B cell (primary cell): ENCODE data around the gene PCDHB15. TPM values are rescaled to one million over a fixed set of nuclear protein-coding genes. Genes with fewer than 3 reads are reported as not detected.
"Not testable (repeated sequence)": the region's sequence is repeated elsewhere in the genome, so short reads cannot be mapped to it uniquely, and the experiment has no call there.

Experiments
- ATAC-seq: fragments of 200-7000 bp; cut with Tn5 transposase; one replicate; pipeline ENCODE4 v1.10.0; 2021; ENCODE audit warnings: low read depth, mild to moderate bottlenecking, moderate number of reproducible peaks, moderate library complexity
- CTCF ChIA-PET: fragments of 350-600 bp; sonication (Branson Sonifier 250); formaldehyde crosslinking; loops from one replicate; lab custom pipeline; 2021; ENCODE audit warnings: antibody characterized with exemption, inconsistent platforms; lab: Charles Lee
- POLR2A ChIA-PET: fragments of 350-600 bp; sonication (Branson Sonifier 250); formaldehyde crosslinking; loops from one replicate; lab custom pipeline; 2021; ENCODE audit warnings: antibody characterized with exemption; lab: Charles Lee
- DNase-seq: peaks from one replicate; pipeline ENCODE4 v3.0.0; 2013
- H2AFZ ChIP-seq: 2 replicates; pipeline ENCODE4 v1.6.1; 2012; ENCODE audit warnings: mild to moderate bottlenecking, low read depth, low read length; ENCODE audit not compliant: insufficient read depth, poor library complexity, severe bottlenecking
- H3K27ac ChIP-seq, 2 donors: 1 replicate in 1 of 2; 2 replicates in 1 of 2; pipeline ENCODE4 v1.5.1; 2012 to 2013; ENCODE audit warnings: low read length in 2 of 2, mild to moderate bottlenecking in 2 of 2, moderate library complexity in 1 of 2
- H3K27me3 ChIP-seq, 4 experiments: fragments of 200-600 bp in 1 of 4; sonication (generic) in 1 of 4; replicated peaks in 1 of 4; 1 replicate in 2 of 4; 2 replicates in 2 of 4; pipeline versions ENCODE4 v1.6.1 to v1.7.0; 2013 to 2016; ENCODE audit warnings: low read length in 3 of 4, mild to moderate bottlenecking in 2 of 4, mixed read lengths in 1 of 4, moderate library complexity in 1 of 4; ENCODE audit not compliant: insufficient read depth in 4 of 4, control insufficient read depth in 3 of 4; ENCODE audit errors: control extremely low read depth in 1 of 4
- H3K36me3 ChIP-seq, 2 experiments: replicated peaks in 1 of 2; 1 replicate in 1 of 2; 2 replicates in 1 of 2; pipeline versions ENCODE4 v1.6.1 to v1.7.1; 2013; ENCODE audit warnings: low read length in 1 of 2; ENCODE audit not compliant: insufficient read depth in 2 of 2, control insufficient read depth in 1 of 2; ENCODE audit errors: control extremely low read depth in 1 of 2, extremely low read depth in 1 of 2
- H3K4me1 ChIP-seq, 2 donors: fragments of 200-600 bp in 1 of 2; sonication (generic) in 1 of 2; 1 replicate in 1 of 2; 2 replicates in 1 of 2; pipeline versions ENCODE4 v1.5.1 to v1.6.1; 2013 to 2017; ENCODE audit warnings: low read length in 2 of 2; ENCODE audit not compliant: control insufficient read depth in 2 of 2, insufficient read depth in 2 of 2
- H3K4me2 ChIP-seq: replicated peaks from 2 replicates; pipeline ENCODE3; 2012; ENCODE audit warnings: mild to moderate bottlenecking, low read depth, low read length; ENCODE audit not compliant: poor library complexity, severe bottlenecking
- H3K4me3 ChIP-seq, 5 experiments: fragments of 200-600 bp in 1 of 5; sonication (generic) in 1 of 5; 1 replicate in 3 of 5; 2 replicates in 2 of 5; pipeline versions ENCODE4 v1.5.1 to v1.7.0; 2011 to 2016; ENCODE audit warnings: low read length in 4 of 5, mild to moderate bottlenecking in 4 of 5, low read depth in 2 of 5, control low read depth in 1 of 5, moderate library complexity in 1 of 5; ENCODE audit not compliant: insufficient read depth in 1 of 5; ENCODE audit errors: control extremely low read depth in 1 of 5, extremely low read depth in 1 of 5
- H3K79me2 ChIP-seq: fragments of 200-600 bp; sonication (generic); one replicate; pipeline ENCODE4 v1.6.0; 2016; ENCODE audit warnings: low read length; ENCODE audit not compliant: control insufficient read depth, insufficient read depth
- H3K9ac ChIP-seq: fragments of 200-600 bp; sonication (generic); 2 replicates; pipeline ENCODE4 v1.6.1; 2017; ENCODE audit warnings: mild to moderate bottlenecking, low read length, moderate library complexity
- H3K9me3 ChIP-seq, 3 donors: one replicate each; pipeline versions ENCODE4 v1.6.1 to v1.7.1; 2013; ENCODE audit warnings: low read length in 2 of 3; ENCODE audit not compliant: control insufficient read depth in 2 of 3, insufficient read depth in 1 of 3; ENCODE audit errors: control extremely low read depth in 1 of 3
- H4K20me1 ChIP-seq: 2 replicates; pipeline ENCODE4 v1.6.0; 2012; ENCODE audit warnings: mild to moderate bottlenecking, low read length; ENCODE audit not compliant: insufficient read depth, control insufficient read depth, poor library complexity, severe bottlenecking
- H3K27ac Mint-ChIP-seq: one replicate; pipeline ENCODE4 v1.8.0; 2021; ENCODE audit warnings: mixed read lengths
- H3K27me3 Mint-ChIP-seq: one replicate; pipeline ENCODE4 v1.8.0; 2021; ENCODE audit warnings: mixed read lengths
- H3K4me1 Mint-ChIP-seq: one replicate; pipeline ENCODE4 v1.8.0; 2021; ENCODE audit warnings: mixed read lengths
- H3K4me3 Mint-ChIP-seq: one replicate; pipeline ENCODE4 v1.8.0; 2021; ENCODE audit warnings: mixed read lengths
- H3K9me3 Mint-ChIP-seq: one replicate; pipeline ENCODE4 v1.8.0; 2022; ENCODE audit warnings: mixed read lengths; ENCODE audit not compliant: insufficient read depth
- EZH2 ChIP-seq: IDR thresholded peaks from 2 replicates; pipeline ENCODE4 v1.6.1; 2012; ENCODE audit warnings: borderline replicate concordance, low read depth, mild to moderate bottlenecking, moderate library complexity, low read length; ENCODE audit not compliant: insufficient read depth, poor library complexity, severe bottlenecking
- WGBS: methylation state at CpG from one replicate; pipeline ENCODE4 v1.1.5; 2013; ENCODE audit warnings: missing lambda C conversion rate; ENCODE audit not compliant: insufficient coverage; 5-methylcytosine and 5-hydroxymethylcytosine counted together
- intact Hi-C: fragments of 100-400 bp; cut with micrococcal nuclease; formaldehyde crosslinking; loops from one replicate; pipeline ENCODE4 v1.10.0; 2022
- polyA plus RNA-seq: library from polyadenylated mRNA; depleted of rRNA; stranded (reverse); fragments of >200 nt; gene quantifications from 2 replicates; pipeline ENCODE4 v1.2.3, GENCODE V29; 2012
- total RNA-seq, 2 donors: library from RNA; stranded (reverse); fragments of 120-200 nt in 1 of 2; gene quantifications; 1 replicate in 1 of 2; 2 replicates in 1 of 2; pipeline versions ENCODE4 v1.2.3 to v1.2.4, GENCODE V29; 2013 to 2022
- TF ChIP-seq, protein P1 (sequence below): fragments of 200-600 bp; IDR thresholded peaks from one replicate; pipeline ENCODE4 v1.8.0; 2022; ENCODE audit warnings: antibody characterized with exemption, mild to moderate bottlenecking

PCDHB15 gene
- total and polyA plus RNA-seq, 2 donors (not counting 1 experiment from before 2014, with no cell fraction given) = not detected

DNA sequence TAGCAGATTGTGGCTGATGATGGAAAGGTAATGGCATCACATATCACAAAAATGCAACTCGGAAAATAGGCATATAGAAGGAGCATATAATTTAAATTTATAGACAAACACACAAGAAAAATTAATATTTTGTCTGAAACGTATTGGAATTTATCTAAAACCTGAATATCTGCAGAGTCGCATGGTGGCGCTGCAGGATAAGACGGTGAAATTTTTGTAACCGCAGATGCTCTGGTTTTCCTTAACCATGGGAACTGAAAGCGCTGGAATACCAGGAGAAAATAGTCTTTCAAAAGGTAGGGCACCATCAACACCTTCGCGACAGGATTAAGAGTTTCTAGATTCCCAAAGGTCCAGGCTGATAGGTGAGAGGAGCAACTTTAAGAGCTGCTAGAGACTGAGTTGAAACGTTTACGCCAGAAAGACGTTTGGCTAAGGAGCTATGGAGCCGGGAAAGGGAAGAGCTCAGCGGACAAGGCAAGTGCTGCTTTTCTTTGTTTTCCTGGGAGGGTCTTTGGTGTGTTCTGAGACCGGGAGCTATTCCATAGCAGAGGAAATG, 11.0 kb upstream of the PCDHB15 start:
- no peak overlapping the region for H3K4me3 Mint-ChIP-seq
- ChIA-PET CTCF (interaction anchor here (0.9 kb wide), 1 partner anchor 10 kb away, joined by 3 read pairs; no protein-coding TSS in a partner anchor), POLR2A (no interaction called here)
- Histone ChIP-seq H3K4me3 (no peak overlapping the region), H3K9me3 (peaks cover 2 to 31% (median 30%) of the 10 kb centered on the region in 3 donors), H3K9ac (no peak overlapping the region), H3K36me3 (no peaks in the 10 kb centered on the region), H2AFZ (no peak overlapping the region), H3K27ac (no peak overlapping the region), H3K4me2 (no peak overlapping the region), H3K4me1 (no peaks in the 10 kb centered on the region), H3K27me3 (peaks cover 0 to 17% (median 14%) of the 10 kb centered on the region in 4 experiments), H3K79me2 (no peaks in the 10 kb centered on the region), H4K20me1 (no peaks in the 10 kb centered on the region)
- H3K27ac Mint-ChIP-seq = no peak overlapping the region
- DNase-seq (no peak), ATAC-seq (no peak)
- 17% methylated on average over 12 of the region's 15 CpGs for WGBS
- peaks cover 12% of the 10 kb centered on the region for H3K27me3 Mint-ChIP-seq
- TF ChIP-seq, protein P1, sequence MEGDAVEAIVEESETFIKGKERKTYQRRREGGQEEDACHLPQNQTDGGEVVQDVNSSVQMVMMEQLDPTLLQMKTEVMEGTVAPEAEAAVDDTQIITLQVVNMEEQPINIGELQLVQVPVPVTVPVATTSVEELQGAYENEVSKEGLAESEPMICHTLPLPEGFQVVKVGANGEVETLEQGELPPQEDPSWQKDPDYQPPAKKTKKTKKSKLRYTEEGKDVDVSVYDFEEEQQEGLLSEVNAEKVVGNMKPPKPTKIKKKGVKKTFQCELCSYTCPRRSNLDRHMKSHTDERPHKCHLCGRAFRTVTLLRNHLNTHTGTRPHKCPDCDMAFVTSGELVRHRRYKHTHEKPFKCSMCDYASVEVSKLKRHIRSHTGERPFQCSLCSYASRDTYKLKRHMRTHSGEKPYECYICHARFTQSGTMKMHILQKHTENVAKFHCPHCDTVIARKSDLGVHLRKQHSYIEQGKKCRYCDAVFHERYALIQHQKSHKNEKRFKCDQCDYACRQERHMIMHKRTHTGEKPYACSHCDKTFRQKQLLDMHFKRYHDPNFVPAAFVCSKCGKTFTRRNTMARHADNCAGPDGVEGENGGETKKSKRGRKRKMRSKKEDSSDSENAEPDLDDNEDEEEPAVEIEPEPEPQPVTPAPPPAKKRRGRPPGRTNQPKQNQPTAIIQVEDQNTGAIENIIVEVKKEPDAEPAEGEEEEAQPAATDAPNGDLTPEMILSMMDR = no peak
- TF ChIP-seq EZH2 = no peak
- peaks cover 14% of the 10 kb centered on the region for H3K9me3 Mint-ChIP-seq
- intact Hi-C loops = no loop called here
- H3K4me1 Mint-ChIP-seq = no peaks in the 10 kb centered on the region

DNA sequence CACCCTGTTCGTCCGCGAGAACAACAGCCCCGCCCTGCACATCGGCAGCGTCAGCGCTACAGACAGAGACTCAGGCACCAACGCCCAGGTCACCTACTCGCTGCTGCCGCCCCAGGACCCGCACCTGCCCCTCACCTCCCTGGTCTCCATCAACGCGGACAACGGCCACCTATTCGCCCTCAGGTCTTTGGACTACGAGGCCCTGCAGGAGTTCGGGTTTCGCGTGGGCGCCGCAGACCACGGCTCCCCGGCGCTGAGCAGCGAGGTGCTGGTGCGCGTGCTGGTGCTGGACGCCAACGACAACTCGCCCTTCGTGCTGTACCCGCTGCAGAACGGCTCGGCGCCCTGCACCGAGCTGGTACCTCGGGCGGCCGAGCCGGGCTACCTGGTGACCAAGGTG, 9.3 kb upstream of the PCDHB15 start:
- H3K9me3 Mint-ChIP-seq = peaks cover 16% of the 10 kb centered on the region
- CTCF ChIA-PET, H3K27ac ChIP-seq, H3K4me1 ChIP-seq, H3K36me3 ChIP-seq, H3K27ac Mint-ChIP-seq, H3K4me1 Mint-ChIP-seq, POLR2A ChIA-PET, ATAC-seq, DNase-seq, H3K9ac ChIP-seq, H3K4me3 ChIP-seq, intact Hi-C loops, H2AFZ ChIP-seq, H4K20me1 ChIP-seq, H3K4me3 Mint-ChIP-seq, H3K4me2 ChIP-seq, H3K79me2 ChIP-seq: not testable (repeated sequence)
- peaks cover 27% of the 10 kb centered on the region for H3K27me3 Mint-ChIP-seq
- Histone ChIP-seq H3K27me3 (peaks cover 0 to 32% (median 17%) of the 10 kb centered on the region in 4 experiments), H3K9me3 (peaks cover 4 to 47% (median 35%) of the 10 kb centered on the region in 3 donors)
- 52% methylated on average over 40 of the region's 40 CpGs for WGBS
